ENCODE measurements around the gene PIM2.
A peak's percentile ranks its signal among the peaks of the same experiment; 100 is the strongest.
"Not testable (repeated sequence)": the region's sequence is repeated elsewhere in the genome, so short reads cannot be mapped to it uniquely, and the experiment has no call there.

The PIM2 gene

DNA sequence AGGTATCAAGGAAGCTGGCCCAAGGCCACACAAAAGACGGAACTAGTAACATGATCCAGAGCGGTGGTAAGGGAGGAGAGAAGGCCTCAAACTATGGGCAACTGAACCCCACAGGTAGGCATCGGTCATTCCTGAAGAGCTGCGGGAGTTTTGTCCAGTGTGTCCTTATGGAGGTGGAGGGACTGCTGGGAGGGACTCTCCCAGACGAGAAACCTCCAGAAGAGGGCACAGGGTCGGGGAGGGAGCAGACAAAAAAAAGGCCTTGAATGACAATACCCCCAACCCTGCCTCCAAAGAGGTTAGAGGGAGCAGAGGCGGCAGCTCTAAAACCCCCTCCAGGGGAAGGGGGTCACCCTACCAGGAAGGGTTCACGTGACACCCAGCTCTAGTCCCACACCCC is 14.6 kb downstream of the PIM2 start:
- DNase-seq = no peak

DNA sequence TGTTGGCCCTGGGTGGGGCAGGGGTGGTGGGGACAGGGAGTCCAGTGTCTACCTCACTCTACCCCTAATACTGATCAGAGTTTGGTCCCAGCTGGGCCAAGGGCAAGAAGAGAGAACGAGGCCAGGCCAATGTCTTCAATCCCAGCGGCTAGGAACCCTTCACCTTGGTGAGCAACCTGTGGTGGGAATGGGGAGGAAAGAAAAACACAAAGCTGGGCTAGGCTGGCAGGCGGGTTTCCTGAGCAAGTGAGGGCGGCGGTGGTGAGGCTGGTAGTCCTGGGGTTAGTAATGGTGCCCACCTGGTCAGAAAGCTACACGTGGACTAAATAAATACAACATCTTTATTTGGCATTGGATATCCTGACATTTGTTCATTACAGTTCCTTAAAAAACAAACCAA is 15.5 kb downstream of the PIM2 start:
- DNase-seq = no peak

DNA sequence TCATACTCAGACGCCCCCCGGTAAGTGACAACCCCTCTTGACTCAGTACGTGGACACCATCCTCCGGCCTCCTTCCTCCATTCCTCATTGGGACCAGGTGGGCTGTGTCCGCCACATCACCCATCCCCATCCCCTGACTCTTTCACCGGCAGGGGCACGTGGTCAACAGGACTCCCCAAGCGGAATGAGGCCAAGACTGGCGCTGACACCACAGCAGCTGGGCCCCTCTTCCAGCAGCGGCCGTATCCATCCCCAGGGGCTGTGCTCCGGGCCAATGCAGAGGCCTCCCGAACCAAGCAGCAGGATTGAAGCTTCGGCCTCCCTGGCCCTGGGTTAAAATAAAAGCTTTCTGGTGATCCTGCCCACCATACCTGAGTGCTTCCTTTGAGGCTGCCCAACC is 16.0 kb downstream of the PIM2 start:
- no peak for DNase-seq

DNA sequence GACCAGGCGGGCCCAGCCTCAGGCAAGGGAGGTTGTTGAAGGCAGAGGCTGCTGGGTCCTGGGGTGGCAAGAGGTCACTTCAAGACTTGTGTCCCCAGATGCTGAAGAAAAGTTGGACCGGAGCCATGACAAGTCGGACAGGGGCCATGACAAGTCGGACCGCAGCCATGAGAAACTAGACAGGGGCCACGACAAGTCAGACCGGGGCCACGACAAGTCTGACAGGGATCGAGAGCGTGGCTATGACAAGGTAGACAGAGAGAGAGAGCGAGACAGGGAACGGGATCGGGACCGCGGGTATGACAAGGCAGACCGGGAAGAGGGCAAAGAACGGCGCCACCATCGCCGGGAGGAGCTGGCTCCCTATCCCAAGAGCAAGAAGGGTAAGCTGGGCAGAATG is 16.7 kb downstream of the PIM2 start:
- DNase-seq = no peak

DNA sequence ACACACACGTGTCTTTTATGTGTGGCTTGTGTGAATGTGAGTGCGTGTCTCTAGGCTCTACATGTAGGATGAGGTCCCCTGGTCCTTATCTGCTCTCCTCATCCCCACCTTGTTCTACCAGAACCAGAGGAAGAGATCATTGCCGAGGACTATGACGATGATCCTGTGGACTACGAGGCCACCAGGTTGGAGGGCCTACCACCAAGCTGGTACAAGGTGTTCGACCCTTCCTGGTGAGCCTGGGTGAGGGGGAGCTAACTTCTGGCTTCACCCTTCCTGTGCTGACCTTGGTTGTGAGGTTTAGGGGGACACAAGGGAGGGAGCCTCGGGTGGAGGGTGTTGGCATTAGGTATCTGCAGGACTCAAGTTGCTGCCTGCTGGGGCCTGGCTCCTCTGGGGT is 17.8 kb downstream of the PIM2 start:
- DNase-seq = no peak

DNA sequence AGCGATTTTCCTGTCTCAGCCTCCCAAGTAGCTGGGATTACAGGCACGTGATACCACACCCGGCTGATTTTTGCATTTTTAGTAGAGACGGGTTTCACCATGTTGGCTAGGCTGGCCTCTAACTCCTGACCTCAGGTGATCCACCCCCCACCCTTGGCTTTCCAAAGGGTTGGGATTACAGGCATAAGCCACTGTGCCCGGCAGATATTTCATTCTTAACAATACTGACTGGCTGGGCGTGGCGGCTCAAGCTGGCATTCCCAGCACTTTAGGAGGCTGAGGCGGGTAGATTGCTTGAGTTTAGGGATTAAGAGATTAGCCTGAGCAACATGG is 19.8 kb downstream of the PIM2 start:
- no peak for DNase-seq

DNA sequence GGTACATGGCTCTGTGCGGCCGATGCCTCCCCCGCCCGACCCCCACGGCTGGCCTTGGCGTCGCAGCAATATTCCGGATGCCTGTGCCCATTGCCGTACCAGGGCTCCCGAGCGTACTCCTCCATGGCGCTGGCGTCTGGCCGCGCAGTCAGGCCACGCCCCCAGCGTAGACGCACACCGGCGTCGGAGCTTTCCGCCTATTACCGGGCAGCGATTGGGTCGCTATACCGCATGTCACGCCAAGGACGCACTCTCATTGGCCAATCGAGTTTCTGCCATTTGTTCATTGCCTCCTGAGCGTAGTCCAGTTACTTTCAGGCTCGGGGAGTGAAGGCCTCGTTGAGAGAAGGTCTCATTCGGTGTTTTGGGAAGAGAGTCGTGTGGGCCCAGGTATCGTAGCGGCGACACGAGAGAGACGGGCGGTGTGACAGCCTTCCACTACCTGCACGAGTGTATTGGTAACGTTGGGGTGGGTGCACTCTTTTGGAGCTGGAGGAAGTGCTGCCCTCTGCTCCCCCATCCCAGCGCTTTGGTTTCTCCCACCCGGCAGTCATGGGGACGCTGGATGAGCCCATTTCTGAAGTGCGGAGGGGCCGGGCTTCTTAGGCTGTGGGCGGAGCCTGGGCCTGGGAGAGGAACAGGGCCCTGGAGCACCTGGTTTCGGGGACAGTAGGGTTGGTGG is 21.1 kb downstream of the PIM2 start, which contains the start of the genes PQBP1 and TIMM17B:
TSS of gene PQBP1 (plus strand) at position 306 of the 682 bp plus-strand sequence. CDS start 580 bp downstream, outside the sequence.
TSS of gene TIMM17B (minus strand) at position 144 of the 682 bp plus-strand sequence. CDS start at position 125, 19 bp downstream.
- DNase-seq = peak; percentile 92 to 93

DNA sequence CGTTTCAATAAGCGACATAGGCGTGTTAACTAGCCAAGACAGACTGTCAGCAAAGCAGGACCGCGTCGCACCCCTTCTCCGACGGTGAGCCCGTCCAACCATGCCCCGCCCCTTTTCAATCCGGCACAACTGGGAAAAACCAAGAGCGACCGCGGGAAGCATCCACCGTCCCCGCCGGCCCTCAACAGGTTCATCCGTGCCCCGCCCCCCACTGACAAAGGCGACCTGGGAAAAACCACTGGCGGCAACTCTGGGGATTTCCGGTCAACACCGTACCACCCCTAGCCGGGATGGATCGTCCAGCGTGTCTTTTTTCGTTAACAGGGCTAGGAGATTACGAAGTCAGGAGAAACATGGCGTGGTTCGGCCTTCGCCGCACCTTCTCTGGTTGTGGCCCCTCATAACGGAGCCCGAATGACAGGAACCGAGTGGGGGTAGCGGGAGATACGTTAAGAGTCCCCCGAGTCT is 21.6 kb downstream of the PIM2 start:
- DNase-seq = peak; percentile 80 to 81

DNA sequence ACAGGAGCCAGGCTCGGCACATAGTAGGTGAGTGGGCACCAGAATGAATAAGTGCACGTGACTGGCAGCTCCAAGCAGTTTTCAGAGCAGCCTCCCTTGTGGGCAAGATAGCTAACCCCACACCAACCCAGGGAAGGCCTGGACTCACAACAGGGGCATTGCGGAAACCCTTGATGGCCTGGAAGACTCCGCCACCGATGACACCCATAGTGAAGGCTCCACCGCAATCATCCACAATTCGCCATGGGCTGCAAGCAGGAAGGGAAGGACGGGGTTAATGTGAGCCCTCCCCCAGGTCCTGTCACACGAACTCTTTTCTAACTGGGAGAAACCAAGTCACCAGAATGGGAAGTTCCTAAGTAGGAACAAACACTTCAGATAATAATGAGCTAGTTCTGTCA is 22.2 kb downstream of the PIM2 start:
- DNase-seq = no peak

DNA sequence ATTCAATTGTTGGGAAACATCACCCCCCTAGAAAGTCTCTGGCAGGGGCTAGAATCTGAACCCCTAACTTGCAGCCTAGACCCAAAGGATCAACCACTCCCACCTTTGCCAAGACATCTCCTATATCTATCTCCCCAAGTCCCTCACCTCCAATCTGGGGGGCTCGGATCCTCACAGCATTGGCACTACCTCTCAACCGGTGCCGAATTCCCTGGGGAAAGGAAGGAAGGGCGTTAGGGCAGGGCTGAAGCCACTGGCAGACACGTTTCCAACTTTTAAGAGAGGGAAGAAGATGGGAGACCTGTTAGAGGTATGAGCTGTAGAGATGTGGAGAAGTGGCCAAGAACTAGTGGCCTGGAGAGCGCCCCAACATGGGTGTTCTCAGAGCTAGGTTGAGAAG is 23.9 kb downstream of the PIM2 start:
- DNase-seq = no peak

DNA sequence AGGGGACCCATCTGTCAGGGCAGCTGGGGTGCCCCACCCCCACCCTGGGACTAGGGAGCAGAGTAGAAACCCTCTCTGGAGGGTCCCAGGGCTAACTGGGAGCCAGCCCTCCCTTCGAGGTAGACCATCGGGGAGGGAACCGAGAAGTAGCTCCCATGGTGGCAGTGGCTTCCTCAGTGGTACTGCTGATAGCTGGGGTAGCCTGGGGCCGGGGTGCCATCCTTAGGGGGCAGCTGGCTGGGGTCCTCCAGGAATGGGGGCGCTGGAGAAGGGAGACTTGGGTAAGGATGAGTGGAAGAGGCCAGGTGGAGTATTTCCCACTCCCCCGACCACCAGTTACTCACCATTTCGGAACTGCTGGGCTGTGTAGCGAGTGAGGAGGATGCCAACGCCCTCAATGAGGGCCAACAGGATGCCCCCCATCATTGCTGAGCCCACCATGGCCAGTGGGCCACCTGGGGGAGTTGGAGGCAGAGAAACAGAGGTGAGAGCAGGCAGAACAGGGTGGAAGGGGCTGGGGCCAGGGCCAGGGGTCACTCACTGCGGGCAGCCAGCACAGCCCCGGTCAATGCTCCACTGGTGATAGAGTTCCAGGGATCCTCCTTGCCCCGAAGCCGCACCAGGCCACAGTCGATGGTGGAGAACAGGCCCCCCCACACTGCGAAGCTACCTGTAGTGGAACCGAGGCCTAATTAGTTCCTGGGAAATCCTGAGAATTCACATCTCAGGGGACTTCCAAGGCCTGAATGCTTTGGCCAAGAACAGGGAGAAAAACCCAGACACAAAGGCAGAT is 25.1 kb downstream of the PIM2 start:
- DNase-seq = no peak

DNA sequence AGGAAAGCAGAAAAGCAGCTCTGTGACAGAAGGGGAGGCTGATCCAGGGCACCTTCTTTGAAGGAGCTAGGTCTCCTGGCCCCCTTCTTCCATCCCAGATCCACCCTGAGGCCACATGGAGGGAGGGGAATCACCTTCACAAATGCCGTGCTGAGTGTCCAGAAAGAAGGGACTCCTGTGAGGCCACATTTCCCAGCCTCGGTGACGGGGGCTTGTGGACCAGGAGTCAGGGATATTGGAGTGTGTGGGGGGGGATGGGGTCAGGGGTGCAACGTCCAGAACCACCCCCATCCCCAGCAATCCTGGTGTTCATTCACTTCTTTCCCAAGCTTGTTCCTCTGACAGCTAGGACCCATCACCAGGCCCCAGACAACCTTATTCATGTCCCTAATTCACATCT is 25.9 kb downstream of the PIM2 start:
- no peak for DNase-seq

DNA sequence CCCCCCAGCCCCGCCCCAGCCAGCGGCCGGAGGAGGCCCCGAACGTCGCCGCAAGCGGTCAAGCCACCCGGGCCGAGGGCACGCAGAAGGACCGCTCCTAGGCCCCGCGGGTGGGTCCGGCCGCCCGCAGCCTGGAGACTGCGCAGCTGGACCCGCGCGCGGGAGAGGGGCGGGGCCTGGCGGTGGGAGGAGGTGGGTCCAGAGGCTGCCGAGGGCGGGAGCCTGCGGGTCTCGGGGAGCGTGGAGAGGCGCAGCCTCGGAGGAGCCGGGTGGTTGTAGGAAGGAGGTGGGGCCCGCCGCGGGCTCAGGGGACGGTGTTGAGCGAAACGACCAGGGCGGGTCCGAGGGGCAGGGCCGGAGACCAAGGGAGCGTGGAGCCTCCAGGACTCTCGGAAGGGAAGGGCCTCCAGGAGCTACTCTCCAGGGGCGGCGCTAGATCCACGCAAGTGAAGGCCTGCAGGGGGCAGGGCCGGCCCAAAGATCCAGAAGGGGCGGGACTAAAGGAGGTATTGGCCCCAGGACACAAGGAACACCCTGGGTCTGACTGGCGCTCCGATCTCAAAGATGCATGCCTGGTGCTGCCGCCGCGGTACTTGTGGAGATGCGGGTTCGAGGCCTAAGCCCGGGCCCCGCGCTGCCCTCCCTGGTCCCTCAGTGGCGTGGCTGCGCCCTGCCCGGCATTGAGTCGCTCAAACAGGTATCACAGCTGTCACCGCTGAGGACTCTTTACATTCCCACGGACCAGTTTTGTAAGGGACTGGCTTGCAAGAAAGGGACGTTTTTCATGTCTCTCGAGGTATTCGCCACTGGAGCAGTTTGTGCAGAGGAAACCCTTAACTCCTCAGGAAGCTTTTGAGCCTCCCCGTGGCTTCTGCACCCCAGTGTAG is 27.2 kb downstream of the PIM2 start:
- peak; percentile 82 for DNase-seq

DNA sequence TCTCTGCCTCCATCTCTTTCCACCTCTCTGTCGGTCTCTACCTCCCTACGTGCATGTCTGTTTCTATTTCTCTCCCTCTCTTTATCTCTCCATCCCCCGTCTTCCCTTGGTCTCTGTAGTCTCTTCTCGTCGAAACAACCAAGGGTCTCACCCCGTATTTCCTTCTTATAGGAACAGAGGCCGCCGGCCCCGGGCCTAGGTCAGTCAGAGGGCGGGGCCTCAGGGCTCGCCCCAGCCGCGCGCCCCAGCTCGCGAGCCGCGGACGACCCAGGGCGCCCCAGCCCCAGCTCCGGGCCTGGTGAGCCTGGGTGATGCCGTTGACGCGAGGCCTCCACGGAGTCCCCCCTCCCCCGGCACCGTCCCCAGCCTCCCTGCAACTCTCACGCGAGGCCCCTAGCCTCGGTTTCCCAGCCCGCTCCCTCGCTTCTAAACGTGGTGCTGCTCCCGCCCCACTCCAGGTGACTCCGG is 27.9 kb downstream of the PIM2 start:
- DNase-seq = no peak

DNA sequence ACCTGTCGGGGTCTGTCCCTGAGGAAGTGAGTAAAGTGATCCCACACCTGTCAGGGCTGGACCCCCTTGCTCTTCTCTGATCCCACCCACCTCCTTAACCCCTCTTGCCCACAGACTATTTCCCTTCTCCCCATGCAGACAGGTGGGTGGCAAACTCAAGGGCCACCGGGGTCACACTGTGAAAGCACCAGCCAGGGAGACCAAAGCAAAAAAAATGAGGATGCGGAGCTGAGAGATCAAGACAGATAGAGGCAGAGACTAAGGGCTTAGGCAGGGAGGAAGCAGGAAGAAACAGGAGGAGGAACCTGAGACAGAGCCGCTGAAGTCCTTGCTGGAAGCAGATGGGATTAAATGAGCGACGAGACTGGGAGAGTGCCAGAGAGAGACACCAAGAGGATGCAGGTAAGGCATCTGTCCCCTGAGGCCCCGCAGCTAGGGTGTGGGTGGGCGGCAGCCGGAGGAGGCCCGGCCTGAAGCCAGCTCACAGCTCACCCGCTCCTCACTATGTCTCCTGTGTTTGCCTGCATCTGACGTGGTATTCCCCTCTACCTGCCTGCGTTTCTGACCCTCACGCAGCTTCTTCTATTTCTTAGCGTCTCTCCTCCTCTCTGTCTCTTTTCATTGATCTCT is 28.4 kb downstream of the PIM2 start:
- DNase-seq = no peak

DNA sequence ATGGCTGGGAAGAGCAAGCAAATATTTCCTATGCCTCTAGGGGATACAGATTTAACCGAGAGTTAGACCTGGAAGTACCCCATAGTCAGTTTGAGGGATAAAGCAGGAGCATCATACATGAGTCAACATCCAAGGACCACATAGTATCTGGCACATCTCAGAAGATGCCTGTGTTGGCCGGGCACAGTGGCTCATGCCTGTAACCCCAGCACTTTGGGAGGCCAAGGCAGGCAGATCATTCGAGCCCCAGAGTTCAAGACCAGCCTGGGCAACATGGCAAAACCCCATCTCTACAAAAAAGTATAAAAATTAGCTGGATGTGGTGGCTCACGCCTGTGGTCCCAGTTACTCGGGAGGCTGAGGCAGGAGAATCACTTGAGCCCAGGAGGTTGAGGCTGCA is 32.2 kb downstream of the PIM2 start:
- not testable (repeated sequence) for DNase-seq

DNA sequence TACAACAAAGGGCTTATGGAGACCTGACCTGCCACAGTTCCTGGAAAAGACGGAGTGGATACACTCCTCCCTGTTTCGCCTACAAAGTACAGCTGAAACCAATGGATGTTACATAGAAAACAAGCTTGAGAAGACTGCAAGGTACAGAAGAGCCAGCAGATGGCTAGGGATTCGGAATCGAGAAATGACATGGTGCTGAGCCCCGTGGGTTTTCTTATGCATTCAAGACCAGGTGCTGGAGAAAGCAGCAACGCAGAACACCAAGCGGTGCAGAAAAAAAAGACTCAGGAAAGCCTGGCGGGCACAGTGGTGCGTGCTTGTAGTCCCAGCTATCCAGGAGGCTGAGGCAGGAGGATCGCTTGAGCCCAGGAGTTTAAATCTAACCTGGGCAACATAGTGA is 35.1 kb downstream of the PIM2 start:
- no peak for DNase-seq

DNA sequence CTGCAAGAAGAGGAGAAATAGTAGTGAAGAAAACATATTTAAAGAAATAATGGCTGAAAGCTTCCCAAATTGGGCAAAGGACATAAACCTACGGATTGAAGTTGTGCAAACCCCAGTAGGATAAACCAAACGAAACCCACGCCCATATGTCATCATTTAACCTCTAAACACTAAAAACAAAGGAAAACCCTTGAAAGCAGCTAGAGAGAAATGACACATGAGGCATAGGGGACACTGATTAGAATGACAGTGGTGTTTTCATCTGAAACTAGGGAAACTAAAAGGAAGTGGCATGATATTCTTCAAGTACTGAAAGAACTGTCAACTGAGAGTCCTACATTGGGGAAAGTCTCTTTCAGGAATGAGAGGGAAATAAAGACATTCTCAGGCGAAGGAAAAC is 41.9 kb downstream of the PIM2 start:
- DNase-seq = not testable (repeated sequence)

DNA sequence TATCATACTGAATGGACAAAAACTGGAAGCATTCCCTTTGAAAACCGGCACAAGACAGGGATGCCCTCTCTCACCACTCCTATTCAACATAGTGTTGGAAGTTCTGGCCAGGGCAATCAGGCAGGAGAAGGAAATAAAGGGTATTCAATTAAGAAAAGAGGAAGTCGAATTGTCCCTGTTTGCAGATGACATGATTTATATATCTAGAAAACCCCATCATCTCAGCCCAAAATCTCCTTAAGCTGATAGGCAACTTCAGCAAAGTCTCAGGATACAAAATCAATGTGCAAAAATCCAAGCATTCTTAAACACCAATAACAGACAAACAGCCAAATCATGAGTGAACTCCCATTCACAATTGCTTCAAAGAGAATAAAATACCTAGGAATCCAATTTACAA is 46.8 kb downstream of the PIM2 start:
- DNase-seq = not testable (repeated sequence)

DNA sequence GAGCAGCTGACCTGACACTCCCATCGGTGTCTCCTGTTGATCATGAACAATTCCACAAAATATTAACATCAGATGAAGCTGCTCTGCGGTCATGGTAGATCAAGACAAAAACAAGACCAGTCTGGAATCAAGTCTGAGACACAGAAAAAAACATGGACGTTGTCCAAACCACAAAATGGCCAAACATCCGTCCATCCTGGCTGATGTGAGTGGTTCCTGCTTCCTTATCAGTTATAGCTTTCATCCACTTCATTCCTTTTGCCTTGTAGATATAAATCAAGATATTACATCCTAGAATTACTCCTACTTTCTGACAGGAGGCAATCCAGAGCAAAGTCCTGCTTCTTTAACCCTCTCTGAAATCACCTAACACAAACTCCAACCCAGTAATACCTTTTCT is 54.6 kb downstream of the PIM2 start:
- DNase-seq = no peak
